ENCODE measurements around the gene KIF6.

- no peak for TF ChIP-seq POLR2A (IDR thresholded peaks at IDR 0.05)
- TF ChIP-seq, protein P1, sequence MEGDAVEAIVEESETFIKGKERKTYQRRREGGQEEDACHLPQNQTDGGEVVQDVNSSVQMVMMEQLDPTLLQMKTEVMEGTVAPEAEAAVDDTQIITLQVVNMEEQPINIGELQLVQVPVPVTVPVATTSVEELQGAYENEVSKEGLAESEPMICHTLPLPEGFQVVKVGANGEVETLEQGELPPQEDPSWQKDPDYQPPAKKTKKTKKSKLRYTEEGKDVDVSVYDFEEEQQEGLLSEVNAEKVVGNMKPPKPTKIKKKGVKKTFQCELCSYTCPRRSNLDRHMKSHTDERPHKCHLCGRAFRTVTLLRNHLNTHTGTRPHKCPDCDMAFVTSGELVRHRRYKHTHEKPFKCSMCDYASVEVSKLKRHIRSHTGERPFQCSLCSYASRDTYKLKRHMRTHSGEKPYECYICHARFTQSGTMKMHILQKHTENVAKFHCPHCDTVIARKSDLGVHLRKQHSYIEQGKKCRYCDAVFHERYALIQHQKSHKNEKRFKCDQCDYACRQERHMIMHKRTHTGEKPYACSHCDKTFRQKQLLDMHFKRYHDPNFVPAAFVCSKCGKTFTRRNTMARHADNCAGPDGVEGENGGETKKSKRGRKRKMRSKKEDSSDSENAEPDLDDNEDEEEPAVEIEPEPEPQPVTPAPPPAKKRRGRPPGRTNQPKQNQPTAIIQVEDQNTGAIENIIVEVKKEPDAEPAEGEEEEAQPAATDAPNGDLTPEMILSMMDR (IDR thresholded peaks at IDR 0.05): no peak
Measured at GRCh38 chr6:39520916-39521315, 204.3 kb downstream of the KIF6 start.
